Astrocyte (in vitro differentiated cells and primary cell): ENCODE measurements around the gene AARS1.
"Not testable (repeated sequence)": the region's sequence is repeated elsewhere in the genome, so short reads cannot be mapped to it uniquely, and the experiment has no call there.

ENCODE experiments used
- CTCF ChIP-seq: IDR thresholded peaks from 2 replicates; pipeline ENCODE4 v1.5.1; 2011; ENCODE audit warnings: low read depth, mild to moderate bottlenecking, inconsistent platforms, low read length, moderate library complexity; ENCODE audit not compliant: insufficient read depth
- EZH2 ChIP-seq: IDR thresholded peaks from 2 replicates; pipeline ENCODE4 v1.6.1; 2012; ENCODE audit warnings: mild to moderate bottlenecking, low read length, inconsistent platforms; ENCODE audit not compliant: insufficient read depth

GRCh38 chr16:70249697-70250096 is 39.6 kb downstream of the AARS1 start:
- not testable (repeated sequence) for TF ChIP-seq CTCF, EZH2
